GM20431 (cell line): ENCODE measurements around the gene AP3D1.
"Not testable (repeated sequence)": the region's sequence is repeated elsewhere in the genome, so short reads cannot be mapped to it uniquely, and the experiment has no call there.

Experiments
- in situ Hi-C: fragments of 300-500 bp; cut with MseI, MboI; formaldehyde crosslinking; loops from one replicate; pipeline ENCODE4 v1.15.0; 2020; ENCODE audit warnings: low sequenced_read_pairs; ENCODE audit not compliant: unreplicated experiment

The AP3D1 gene

DNA sequence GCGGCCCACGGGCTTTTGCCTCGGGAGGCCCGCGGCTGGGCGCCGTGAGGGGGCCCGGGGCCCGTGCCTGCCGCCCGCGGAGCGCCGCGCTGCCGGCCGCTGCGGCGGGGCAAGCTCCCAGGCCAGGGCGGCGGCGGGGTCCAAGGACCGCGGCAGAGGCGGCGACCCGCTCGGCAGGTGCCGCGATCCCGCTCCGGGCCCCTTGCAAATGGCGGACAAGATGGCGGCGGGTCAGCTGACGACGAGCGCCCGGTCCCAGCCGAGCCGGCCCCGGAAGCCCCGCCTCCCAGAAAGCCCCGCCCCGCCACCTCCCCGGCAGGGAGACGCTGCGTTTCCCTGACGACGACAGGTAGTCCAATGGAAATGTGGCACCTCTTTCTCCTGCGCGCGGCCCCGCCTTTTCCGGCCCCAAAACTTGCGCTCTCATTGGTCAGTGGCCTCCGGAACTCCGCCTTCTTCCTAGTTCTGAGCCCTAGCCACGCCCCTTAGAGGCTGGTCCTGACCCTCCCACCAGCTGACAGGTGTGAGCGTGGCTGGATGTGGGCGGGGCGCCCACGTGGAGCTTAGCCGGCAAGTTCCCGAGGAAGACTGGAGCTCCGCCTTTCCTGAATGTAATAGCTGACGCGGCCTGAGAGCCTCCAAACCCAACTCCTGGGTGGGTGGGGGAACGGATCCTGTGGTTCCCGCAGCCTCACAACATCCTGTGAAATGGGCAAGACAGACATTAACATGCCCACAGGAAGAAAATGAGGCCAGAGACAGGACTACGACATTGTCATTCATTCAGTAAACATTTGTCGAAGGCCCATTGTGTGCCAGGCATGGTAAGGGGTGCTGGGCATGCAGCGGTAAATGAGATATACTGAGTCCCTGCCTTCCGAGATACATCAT is at the start of gene AP3D1:
AP3D1 (minus strand) TSS at position 228 of the 891 bp plus-strand sequence. CDS start 232 bp downstream, outside the sequence.
- in situ Hi-C loops = no loop called here

DNA sequence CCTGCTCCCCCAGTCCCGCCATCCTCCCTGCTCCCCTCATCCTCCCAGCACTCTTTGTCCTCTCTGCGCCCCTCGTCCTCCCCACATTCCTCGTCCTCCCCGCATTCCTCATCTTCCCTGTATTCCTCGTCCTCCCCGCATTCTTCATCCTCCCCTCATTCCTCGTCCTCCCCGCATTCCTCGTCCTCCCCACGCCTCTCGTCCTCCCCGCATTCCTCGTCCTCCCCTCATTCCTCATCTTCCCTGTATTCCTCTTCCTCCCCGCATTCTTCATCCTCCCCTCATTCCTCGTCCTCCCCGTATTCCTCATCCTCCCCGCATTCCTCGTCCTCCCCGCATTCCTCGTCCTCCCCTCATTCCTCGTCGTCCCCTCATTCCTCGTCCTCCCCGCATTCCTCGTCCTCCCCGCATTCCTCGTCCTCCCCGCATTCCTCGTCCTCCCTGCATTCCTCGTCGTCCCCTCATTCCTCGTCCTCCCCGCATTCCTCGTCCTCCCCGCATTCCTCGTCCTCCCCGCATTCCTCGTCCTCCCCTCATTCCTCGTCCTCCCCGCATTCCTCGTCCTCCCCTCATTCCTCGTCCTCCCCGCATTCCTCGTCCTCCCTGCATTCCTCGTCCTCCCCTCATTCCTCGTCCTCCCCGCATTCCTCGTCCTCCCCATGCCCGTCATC is 49.4 kb upstream of the AP3D1 start:
- in situ Hi-C loops = not testable (repeated sequence)

DNA sequence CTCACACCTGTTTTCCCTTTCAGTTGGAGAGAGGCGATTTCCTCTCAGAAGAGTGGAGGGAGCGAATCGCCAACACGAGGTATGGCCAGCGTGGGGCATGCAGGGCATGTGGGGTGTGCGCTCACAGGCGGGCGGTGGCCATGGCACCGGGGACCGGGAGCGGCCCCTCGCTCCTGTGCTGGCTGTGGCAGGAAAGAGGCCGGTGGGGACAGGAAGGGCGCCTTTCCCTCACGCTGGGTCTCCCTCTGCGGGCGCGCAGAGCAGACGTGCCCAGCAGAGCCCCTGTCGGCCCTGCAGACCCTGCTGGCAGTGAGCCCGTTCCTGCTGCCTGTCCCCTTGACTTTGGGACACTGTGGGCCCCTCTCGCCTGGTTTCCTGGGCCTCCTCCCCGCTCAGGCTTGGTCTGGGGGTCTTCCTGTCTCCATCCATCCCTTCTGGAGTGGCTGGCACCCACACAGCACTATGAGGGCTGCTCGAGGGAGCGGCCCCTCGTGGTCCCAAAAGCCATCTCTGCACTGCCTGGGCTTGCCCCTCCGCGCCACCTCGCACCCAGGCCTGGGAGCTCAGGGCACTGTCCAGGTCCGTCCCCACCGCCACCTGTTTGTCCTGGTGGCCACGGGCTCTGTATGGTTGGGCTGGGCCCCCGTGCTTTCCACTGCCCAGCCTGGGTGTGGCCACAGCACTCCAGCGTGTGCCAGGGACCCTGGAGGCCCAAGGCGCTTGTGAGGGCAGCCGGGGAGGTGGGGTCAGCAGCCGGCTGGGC is 48.7 kb upstream of the AP3D1 start:
- in situ Hi-C loops = no loop called here

DNA sequence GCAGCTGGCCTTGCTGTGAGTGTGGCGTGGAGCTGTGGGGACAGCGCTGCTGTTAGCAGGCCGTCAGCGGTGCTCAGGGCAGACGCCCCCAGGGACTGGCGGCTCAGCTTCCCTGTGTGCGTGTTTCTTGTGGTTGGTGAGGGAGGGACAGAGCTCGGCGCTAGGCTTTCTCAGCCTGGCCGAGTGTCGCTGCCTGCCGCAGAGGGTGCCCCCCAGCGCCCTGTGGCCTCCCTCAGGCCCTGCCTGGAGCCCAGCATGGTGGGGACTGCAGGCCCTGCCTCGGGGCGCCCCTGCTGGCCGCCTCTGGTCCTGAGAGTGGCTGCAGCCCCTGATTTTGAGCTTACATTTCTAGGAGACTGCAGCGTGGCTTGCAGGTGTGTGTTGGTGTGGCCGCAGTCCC is 47.8 kb upstream of the AP3D1 start:
- in situ Hi-C loops = no loop called here

DNA sequence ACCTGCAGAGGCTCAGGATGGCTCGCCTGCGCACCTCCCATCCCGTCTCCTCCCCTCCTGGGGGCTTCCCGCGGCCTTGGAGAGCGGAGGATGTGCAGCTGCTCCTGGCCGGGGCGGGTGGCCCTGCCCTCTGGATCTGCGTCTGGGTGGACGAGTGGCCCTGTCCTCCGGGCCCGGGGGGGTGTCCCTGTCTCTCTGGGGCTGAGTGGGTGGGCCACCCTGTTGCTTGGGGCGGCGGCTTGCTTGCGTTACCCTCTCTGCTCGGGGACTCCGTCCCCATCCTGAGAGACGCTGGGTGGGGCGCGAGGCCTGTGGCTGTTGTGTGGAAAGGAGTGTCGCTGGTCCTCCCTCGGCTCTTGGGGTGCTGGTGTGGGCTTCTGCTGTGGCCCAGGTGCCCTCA is 47.0 kb upstream of the AP3D1 start:
- in situ Hi-C loops = no loop called here

DNA sequence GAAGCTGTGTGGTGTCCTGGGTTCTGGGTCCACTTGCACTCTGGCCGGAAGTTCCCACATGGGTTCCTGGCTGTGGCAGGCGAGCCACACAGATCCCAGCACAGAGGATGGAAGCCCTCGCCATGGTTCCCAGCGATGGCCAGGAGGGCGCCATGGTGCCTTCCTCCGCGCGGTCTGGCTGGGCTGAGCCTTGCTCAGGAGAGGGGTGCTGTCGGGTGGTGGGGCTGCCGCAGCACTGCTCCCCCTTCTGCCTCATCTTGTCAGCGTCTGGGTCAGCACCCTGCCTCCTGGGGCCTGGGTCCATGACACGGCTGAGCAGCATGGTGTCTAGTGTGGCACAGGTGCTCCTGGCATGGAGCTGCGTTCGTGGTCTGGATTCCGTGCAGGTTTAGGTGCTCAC is 45.9 kb upstream of the AP3D1 start:
- in situ Hi-C loops = no loop called here

DNA sequence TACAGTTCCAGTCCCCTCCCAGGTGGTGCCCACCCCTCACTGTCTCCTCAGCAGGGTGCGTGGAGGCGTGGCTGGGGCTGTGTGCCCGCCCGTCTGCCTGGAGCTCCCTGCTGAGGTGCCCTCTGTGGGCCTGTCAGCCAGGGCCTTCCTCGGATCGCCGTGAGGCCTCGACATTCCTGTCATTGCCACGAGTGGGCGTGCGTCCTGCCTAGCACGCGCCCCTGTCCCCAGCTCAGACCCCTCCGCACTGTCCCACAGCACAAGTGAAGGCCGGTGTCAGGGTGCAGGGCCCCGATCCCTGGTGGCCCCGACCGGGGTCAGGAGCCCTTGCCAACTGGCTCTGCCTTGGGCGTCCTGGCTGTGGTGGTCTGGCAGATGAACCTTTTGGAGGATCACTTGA is 44.5 kb upstream of the AP3D1 start:
- in situ Hi-C loops = no loop called here

DNA sequence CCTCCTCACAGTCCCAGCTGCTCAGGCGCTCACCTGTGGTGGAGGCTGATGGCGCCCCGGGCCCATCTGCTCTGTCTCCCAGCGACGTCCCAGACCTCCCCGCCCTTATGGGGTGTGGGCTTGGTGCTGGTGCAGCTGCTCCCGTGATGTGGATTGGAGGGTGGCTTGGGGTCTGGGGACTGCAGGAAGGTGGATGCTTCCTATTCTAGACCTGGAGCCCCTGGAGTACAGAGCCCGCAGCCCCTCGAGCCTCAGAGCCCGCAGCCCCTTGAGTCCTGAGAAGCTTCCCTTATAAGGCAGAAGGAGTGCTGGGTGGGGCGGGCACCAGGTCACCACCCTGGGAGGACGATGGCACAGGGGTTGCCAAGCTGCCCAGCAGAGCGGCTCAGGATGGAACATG is 44.0 kb upstream of the AP3D1 start:
- in situ Hi-C loops = no loop called here

DNA sequence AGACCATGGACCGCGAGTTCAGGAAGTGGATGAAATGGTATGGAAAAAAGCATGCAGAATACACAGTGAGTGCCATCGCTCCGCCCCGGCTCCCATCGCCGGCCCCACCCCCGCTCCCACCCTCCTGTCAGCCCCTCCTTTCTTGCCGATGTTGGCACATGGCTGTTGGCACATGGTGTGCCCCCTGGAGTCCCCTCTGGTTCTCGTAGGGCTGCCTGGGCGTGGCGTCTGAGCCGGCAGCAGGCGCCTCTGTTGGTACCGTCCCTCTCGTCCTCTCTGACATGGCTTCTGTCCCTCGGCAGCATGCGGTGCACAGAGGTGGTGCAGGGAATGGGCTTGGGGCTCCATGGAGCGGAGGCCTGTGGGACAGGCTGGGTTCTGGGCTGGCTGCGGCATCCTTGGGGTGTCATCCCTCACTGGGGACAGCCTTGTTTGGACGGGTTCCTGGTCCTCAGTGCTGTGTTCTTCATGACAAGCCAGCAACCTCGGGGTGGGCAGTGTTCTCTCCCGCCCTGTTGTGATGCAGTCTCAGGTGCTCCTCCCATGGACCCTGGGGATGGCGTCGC is 43.2 kb upstream of the AP3D1 start:
- in situ Hi-C loops = no loop called here

DNA sequence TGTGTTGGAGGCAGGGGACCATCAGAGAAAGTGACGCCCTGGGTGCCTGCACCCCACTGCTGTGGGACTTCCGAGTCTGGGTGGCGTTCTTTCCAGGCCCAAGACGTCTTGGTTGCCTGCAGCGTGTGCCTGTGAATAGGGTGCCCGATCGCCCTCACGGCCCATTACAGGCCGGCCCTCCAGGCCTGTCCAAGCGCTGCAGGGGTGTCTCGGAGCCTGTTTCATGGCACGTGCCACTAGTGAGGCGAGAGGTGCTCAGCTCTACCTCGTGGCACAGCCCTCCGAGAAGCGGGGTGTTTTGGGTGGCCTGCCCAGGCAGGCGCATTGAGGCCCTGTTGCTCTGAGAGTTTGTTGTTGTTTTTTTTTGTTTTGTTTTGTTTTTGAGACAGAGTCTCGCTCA is 42.4 kb upstream of the AP3D1 start:
- in situ Hi-C loops = no loop called here

DNA sequence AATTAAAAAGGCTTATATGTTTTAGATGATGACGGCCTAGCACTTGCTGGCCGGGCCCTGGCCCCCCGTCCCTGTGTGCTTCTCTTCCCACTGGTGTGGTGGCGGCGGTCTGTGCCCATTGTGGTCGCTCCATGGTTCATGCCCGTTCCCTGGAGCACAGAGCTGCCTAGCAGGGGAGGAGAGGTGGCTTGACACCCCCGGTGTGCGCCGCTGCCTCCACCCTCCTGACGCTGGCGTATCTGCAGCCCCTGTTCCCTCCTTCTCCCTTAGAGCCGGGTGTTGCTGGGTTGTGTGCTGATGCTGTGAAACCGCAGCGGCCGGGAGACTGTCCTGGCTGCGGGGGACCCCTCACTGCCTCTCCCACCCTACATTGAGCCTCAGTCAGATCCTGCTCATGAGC is 41.5 kb upstream of the AP3D1 start:
- in situ Hi-C loops = no loop called here

DNA sequence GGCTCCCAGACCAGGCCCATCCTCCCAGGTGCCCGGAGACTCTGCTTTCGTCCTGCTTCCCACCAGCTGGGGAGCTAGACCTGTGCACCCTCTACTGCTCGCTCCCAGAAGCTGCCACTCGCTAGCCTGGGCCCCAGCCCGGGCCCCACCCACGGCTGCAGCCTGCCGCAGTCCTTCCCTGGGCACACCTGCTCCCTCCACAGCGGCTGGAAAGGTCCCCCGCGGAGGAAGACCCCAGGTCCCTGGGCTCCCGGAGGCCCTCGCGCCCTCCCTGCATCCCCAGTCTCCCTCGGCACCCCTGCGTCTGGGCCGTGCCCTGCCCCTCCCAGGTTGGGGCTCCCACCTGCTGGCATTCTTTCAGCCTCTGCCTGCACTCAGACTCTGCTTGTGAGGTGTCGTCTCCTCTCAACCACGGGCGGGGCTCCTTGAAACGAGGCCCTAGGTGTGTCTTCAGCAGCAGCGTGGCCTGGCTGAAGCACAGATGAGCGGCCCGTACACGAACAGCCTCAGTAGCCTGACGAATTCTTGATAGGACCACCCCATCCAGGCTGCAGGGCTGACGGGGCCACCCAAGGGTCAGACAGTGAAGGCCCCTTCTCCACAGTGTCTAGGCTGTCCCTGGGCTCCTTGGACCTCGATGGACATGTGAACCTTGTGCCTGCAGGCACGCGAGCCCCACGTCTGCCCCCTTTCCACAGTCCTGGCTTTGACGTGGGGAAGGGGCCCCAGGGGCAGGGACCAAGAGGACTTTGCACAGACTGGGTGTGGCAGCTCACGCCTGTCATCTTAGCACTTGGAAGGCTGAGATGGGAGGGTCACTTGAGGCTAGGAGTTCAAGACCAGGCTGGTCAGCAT is 40.3 kb upstream of the AP3D1 start:
- in situ Hi-C loops = no loop called here

DNA sequence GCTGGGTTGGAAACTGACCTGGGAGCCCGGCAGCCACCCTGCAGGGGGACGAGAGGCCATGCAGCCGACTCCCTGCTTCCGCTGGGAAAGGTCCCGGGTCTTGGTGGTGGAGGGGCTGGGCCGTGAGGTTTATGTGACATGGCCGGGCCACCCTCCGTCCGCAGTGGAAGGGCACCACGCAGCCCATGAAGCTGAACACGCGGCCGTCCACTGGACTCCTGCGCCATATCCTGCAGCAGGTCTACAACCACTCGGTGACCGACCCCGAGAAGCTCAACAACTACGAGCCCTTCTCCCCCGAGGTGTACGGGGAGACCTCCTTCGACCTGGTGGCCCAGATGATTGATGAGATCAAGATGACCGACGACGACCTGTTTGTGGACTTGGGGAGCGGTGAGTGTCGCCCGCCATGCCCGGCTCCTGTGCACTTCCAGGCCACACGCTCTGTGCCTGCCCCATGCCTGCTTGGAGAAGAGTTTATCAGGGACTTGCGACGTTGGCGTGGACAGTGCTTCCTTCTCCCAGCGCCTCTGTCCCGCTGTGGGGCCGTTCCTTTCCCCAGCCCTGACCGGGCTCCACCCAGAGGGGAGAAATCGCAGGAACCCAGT is 39.6 kb upstream of the AP3D1 start:
- in situ Hi-C loops = no loop called here

DNA sequence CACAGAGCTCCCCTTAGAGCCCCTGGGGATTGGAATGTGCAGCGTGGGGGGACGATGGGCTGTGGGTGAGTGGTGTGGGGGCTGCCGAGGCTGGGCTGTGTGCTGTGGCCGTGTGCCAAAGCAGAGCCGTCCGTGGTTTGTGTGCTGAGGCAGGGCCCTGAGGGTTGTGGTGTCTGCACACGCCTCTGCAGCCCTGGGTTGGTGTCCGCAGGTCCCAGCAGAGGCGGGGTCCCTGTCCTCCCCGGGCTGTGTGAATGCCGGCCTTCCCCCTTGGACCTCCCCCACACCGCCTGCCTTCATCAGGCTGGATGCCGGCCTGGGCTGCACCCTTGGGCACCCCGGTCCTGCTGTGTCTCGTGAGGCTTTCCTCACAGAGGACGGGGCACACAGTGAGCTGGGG is 38.5 kb upstream of the AP3D1 start:
- in situ Hi-C loops = no loop called here

DNA sequence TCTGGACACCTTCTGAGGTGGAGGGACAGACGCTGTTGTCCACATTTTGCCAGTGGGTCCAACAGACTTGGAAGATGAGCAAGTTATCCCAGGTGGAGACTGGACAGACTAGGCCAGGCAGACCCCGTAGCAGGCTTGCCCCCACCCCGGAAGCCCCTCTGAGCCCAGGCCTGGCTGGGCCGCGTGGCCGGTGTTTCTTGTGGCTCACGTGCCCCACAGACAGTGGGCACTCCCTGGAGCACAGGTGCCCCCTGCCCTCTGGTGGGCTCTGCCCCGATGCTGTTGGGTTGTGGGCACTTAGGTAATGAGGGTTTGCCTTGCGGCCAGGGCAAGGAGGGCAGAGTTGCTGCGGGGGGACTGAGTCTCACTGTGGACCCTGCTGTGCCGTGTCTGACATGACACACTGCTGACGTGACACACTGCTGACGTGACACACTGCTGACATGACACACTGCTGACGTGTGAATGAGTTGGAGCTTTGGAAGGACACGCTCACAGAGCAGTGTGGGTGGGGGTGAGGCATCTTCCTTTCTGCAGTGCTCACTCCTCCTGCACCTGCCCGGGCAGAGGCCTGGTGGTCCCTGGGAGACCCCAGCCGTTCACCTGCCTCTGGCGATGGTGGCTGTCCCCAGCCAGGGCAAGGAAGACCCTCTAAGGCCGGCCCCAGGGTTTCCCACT is 37.5 kb upstream of the AP3D1 start:
- in situ Hi-C loops = no loop called here

DNA sequence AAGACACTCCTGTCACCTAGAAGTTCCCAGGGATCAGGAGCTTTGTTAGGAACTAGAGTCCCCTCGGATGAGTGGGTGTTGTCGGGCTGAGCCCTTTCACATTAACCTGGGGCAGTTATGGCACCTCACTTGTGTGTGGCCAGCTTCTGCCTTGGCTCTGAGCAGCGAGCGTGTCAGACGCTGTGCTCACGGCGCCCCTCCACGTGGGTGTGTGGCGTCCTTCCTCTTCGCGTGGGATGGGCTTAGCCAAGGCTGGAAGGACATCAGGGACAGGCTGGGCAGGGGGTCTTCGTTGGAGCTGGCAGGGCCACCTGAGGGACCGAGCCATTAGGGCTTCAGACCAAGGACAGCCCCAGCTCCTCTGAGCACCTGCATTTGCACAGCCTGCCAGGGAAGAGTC is 35.8 kb upstream of the AP3D1 start:
- in situ Hi-C loops = no loop called here

DNA sequence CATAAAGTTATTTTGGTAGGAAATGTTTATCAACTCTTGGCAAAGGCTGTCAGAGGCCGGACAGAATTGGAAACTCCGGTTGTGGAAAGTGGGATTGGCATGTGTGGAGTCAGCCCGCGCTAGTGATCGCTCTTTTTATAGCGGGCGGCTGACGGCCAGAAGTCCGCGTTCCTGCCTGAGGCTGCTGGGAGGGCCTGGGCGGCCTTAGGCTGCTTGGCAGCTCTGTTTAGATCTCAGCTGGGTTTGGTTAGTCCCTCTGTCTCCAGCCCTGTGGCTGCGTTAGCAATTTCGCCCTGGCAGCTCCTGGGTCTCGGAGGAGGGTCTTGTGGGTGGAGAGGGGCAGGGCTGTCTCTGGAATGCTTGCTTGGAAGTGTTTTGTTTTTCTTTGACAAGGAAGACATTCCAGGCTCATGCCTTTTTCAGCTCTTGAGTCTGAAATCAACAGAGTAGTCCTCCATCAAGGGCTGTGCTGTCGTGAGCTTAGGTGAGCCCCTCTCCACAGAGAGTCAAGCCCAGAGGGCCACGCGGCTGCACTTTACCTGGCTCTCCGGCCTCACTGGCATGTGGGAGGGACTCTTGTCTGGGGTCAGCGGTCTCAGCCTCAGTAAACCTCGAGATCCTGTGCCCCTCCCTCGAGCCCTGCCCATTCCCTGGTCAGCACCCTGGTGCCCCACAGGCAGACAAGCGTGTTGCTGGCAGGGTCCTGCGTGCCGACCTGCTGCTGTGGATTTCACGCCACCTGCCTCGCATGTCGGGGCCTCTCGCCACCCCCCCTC is 34.9 kb upstream of the AP3D1 start:
- in situ Hi-C loops = no loop called here

DNA sequence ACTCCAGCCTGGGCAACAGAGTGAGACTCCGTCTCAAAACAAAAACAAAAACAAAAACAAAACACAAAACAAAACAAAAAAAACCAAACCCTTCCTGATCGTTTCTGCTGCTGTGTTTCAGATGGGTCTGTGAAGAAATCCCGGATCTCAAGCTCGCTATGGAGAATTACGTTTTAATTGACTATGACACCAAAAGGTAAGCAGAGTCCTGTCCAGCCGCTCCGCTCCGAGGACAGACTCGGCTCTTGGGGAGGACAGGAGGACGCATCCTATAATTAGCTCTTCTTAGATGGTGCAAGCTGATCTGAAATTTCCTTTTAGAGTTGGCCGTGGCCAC is 34.3 kb upstream of the AP3D1 start:
- in situ Hi-C loops = no loop called here
